Choroid plexus epithelial cell (primary cell): ENCODE data around the gene COG8.
"Not testable (repeated sequence)": the region's sequence is repeated elsewhere in the genome, so short reads cannot be mapped to it uniquely, and the experiment has no call there.

Experiments used
- DNase-seq: peaks from one replicate; pipeline ENCODE4 v3.0.0-alpha.2; 2010; ENCODE audit warnings: low read depth
- H3K4me3 ChIP-seq: 2 replicates; pipeline ENCODE4 v1.5.1; 2011; ENCODE audit warnings: low read depth, mild to moderate bottlenecking, control low read depth, low read length, moderate library complexity
- TF ChIP-seq, protein P1 (sequence below): conservative IDR thresholded peaks from 2 replicates; pipeline ENCODE4 v1.5.1; 2011; ENCODE audit warnings: low read depth, mild to moderate bottlenecking, control low read depth, inconsistent platforms, low read length, moderate library complexity

Gene COG8

DNA sequence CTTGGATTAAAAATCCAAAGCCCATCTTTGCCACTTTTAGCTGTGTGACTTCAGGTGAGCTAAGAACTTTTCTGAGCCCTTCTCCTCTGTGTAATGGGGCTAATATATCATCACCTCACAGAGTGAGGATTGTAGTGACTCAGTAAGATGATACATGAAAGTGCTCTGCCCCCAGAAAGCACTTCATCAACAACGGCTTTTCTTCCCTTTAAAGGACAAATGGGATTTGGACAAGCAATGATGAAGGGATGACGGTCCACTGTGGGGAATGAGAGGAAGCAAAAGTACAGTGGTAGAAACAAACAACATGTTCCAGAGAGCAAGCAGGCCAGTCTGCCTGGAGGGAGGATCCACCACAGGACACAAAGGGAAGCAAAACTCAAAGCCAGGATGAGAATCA is 26.5 kb upstream of the COG8 start:
- DNase-seq: no peak
- no peak overlapping the region for H3K4me3 ChIP-seq
- TF ChIP-seq, protein P1, sequence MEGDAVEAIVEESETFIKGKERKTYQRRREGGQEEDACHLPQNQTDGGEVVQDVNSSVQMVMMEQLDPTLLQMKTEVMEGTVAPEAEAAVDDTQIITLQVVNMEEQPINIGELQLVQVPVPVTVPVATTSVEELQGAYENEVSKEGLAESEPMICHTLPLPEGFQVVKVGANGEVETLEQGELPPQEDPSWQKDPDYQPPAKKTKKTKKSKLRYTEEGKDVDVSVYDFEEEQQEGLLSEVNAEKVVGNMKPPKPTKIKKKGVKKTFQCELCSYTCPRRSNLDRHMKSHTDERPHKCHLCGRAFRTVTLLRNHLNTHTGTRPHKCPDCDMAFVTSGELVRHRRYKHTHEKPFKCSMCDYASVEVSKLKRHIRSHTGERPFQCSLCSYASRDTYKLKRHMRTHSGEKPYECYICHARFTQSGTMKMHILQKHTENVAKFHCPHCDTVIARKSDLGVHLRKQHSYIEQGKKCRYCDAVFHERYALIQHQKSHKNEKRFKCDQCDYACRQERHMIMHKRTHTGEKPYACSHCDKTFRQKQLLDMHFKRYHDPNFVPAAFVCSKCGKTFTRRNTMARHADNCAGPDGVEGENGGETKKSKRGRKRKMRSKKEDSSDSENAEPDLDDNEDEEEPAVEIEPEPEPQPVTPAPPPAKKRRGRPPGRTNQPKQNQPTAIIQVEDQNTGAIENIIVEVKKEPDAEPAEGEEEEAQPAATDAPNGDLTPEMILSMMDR: no peak

GRCh38 chr16:69364088-69364487 is 24.7 kb upstream of the COG8 start:
- TF ChIP-seq, protein P1: no peak
- DNase-seq: no peak
- no peak overlapping the region for H3K4me3 ChIP-seq

DNA sequence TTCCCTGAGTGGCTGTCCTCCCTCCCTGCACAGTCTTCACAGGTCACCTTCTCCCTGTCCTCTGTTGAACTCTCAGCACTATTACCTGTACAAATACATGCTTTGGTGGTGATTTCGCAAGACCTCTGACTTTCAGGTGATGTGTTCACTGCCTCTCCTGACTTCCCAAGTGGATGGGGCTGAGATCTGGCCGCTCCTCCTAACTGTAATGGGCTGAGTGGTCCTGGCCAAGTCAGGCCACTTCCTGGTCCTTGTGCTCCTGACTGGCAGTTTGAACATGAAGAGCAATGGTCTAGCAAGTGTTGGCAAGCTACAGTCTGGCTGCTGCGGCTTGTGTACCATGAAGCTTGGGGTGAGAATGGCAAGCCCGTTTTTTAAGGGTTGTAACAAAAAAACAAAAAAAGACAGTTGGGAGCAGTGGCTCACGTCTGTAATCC is 23.9 kb upstream of the COG8 start:
- no peak overlapping the region for H3K4me3 ChIP-seq
- no peak for DNase-seq
- TF ChIP-seq, protein P1: no peak

- not testable (repeated sequence) for DNase-seq, H3K4me3 ChIP-seq
Observed at GRCh38 chr16:69360070-69360469, 20.7 kb upstream of the COG8 start.

- no peak for DNase-seq
- H3K4me3 ChIP-seq: no peak within 1 kb of the TSS
- TF ChIP-seq, protein P1: no peak
Observed at GRCh38 chr16:69351309-69352027, 12.1 kb upstream of the COG8 start, which contains the start of gene TMED6. Gene TMED6, minus strand, starts transcription at chr16:69351786. Its CDS starts 33 bp downstream, at chr16:69351753.

DNA sequence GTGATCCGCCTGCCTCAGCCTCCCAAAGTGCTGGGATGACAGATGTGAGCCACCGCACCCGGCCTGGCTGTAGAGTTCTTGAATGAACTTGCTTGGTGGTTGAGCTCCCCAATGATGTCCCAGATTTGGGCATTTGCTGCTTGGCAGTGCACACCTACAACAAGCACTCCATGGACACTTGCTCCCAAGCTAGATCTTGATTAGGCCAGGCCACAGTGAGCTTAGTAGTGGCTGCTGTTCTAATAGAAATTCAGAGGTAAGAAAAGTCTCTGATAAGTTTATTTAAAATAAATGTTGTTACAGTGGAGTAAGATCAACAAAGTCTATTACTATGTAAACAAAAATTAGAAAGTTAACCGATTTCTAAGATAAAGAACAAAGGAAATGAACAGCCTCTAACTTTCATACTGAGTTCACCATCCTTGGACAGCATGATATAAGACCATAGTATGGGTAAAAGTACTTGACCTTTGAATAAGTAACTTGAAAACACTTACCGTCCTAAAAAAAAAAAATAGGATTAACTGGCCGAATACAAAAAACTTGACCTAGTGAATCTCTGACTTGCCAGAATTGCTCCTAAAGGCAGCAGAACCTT is 11.3 kb upstream of the COG8 start:
- H3K4me3 ChIP-seq: no peak overlapping the region
- TF ChIP-seq, protein P1: no peak
- DNase-seq: no peak

DNA sequence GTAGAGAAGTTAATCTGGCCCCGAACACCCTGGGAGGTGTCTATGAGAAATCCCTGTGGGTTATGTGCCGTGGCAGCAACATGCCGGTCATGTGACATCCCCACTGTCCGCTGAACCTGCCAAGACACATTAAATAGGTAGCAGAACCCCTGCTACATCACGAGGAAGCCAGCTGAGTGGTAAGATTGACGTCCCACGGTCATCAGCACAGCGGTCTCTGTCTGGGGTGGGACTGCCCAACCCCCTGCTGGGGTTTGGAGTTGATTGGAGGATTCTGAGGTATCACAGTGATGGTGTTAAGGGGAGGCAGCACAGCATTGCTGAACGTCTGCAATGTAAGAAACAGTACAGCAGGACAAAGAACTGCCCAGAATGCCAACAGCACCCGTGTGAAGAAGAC is 10.2 kb upstream of the COG8 start:
- H3K4me3 ChIP-seq: no peak overlapping the region
- DNase-seq: no peak

More for the DNA sequence above, 10.2 kb upstream of the COG8 start:
- TF ChIP-seq, protein P1: no peak
